Measurements from ENCODE around the gene EID2B.

The EID2B gene

GRCh38 chr19:39533791-39534190, 1.1 kb upstream of the EID2B start:
- no peak for ATAC-seq (ENCODE audit: low read depth)
- H3K36me3 ChIP-seq (ENCODE audit: low read depth), result peaks cover under 1% of the 10 kb centered on the region; the same call in 1 of the 2 replicates
- H3K4me1 ChIP-seq (ENCODE audit: insufficient read depth, poor library complexity, severe bottlenecking), result peaks cover 11% of the 10 kb centered on the region
- no peak overlapping the region for H3K4me3 ChIP-seq (ENCODE audit: severe bottlenecking)
- no peaks in the 10 kb centered on the region for H3K27me3 ChIP-seq (ENCODE audit: insufficient read depth, poor library complexity, severe bottlenecking)
- DNase-seq (ENCODE audit: low spot score), result no peak
- H3K9me3 ChIP-seq (ENCODE audit: severe bottlenecking), result no peaks in the 10 kb centered on the region
- no peak for TF ChIP-seq CTCF (IDR thresholded peaks at IDR 0.05; ENCODE audit: poor library complexity, severe bottlenecking)
- H3K27ac ChIP-seq (ENCODE audit: poor library complexity, severe bottlenecking), result no peak overlapping the region

DNA sequence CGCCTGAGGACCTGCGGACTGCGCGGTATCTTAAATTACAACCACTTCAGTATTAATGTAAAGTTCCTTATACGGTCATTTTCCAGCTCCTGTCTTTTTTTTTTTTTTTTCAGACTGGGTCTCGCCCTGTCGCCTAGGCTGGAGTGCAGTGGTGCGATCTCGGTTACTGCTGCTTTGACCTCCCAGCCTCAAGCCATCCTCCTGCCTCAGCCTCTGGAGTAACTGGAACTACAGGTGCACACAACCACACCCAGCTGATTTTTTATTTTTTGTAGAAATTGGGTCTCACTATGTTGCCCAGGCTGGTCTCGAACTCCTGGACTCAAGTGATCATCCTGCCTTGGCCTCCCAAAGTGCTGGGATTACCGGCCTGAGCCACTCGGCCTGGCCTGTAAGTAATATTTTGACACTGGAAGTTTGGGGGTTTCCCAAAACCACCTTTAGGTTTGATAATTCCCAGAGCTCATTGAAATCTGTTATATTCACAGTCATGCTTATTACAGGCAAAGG, 406 bp upstream of the EID2B start:
- peaks cover 4% of the 10 kb centered on the region for H3K4me1 ChIP-seq (ENCODE audit: insufficient read depth, poor library complexity, severe bottlenecking)
- H3K9me3 ChIP-seq (ENCODE audit: severe bottlenecking), result no peaks in the 10 kb centered on the region
- DNase-seq (ENCODE audit: low spot score), result no peak
- ATAC-seq (ENCODE audit: low read depth), result no peak
- peak; percentile 79 for TF ChIP-seq CTCF (IDR thresholded peaks at IDR 0.05; ENCODE audit: poor library complexity, severe bottlenecking)
- H3K4me3 ChIP-seq (ENCODE audit: severe bottlenecking), result peak overlapping the region; percentile 80
- no peak overlapping the region for H3K27ac ChIP-seq (ENCODE audit: poor library complexity, severe bottlenecking)
- no peaks in the 10 kb centered on the region for H3K27me3 ChIP-seq (ENCODE audit: insufficient read depth, poor library complexity, severe bottlenecking)
- H3K36me3 ChIP-seq (ENCODE audit: low read depth), result no peaks in the 10 kb centered on the region

DNA sequence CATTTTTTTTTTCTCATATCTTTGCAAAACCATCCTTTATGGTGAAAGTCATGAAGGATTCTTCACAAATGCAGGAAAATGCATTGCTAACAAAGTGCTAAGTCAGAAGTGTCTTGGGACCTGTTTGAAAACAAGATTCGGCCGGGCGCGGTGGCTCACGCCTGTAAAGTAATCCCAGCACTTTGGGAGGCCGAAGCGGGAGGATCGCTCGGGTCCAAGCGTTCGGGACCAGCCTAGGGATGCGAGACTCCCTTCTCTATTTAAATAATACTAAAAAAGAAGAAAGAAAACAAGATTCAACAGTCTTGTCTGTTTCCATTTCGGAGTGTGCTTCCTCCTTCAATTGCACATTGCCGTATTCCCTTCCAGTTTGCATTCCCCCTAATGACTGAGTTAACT, 819 bp downstream of the EID2B start:
- no peak for ATAC-seq (ENCODE audit: low read depth)
- no peaks in the 10 kb centered on the region for H3K27me3 ChIP-seq (ENCODE audit: insufficient read depth, poor library complexity, severe bottlenecking)
- H3K36me3 ChIP-seq (ENCODE audit: low read depth), result no peaks in the 10 kb centered on the region
- peak overlapping the region; percentile 22 for H3K27ac ChIP-seq (ENCODE audit: poor library complexity, severe bottlenecking)
- peaks cover 4% of the 10 kb centered on the region for H3K4me1 ChIP-seq (ENCODE audit: insufficient read depth, poor library complexity, severe bottlenecking)
- no peak for TF ChIP-seq CTCF (IDR thresholded peaks at IDR 0.05; ENCODE audit: poor library complexity, severe bottlenecking)
- no peak for DNase-seq (ENCODE audit: low spot score)
- peak overlapping the region; percentile 80 for H3K4me3 ChIP-seq (ENCODE audit: severe bottlenecking)
- no peaks in the 10 kb centered on the region for H3K9me3 ChIP-seq (ENCODE audit: severe bottlenecking)

DNA sequence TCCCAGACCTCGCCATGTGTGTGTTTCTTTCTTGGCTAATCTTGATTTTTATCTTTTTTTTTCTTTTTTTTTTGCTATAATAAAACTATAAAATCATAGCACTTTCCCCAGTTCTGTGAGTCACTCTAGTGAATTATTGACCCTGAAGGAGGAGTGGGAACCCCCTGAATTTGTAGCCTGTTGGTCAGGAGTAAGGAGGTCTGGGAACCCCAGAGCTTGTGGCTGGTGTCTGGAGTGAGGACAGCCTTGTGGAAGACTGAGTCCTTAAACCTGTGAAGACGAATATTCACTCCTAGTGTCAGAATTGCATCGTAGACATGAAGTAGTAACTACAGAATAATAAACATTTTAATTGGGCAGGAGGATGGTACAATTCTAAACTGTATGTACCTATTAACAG, 7.4 kb downstream of the EID2B start:
- Histone ChIP-seq H3K9me3 (ENCODE audit: severe bottlenecking) (no peaks in the 10 kb centered on the region), H3K27ac (ENCODE audit: poor library complexity, severe bottlenecking) (no peak overlapping the region), H3K4me3 (ENCODE audit: severe bottlenecking) (no peak overlapping the region), H3K27me3 (ENCODE audit: insufficient read depth, poor library complexity, severe bottlenecking) (no peaks in the 10 kb centered on the region), H3K36me3 (ENCODE audit: low read depth) (no peaks in the 10 kb centered on the region), H3K4me1 (ENCODE audit: insufficient read depth, poor library complexity, severe bottlenecking) (no peaks in the 10 kb centered on the region)
- no peak for DNase-seq (ENCODE audit: low spot score)
- ATAC-seq (ENCODE audit: low read depth), result no peak
- no peak for TF ChIP-seq CTCF (IDR thresholded peaks at IDR 0.05; ENCODE audit: poor library complexity, severe bottlenecking)

DNA sequence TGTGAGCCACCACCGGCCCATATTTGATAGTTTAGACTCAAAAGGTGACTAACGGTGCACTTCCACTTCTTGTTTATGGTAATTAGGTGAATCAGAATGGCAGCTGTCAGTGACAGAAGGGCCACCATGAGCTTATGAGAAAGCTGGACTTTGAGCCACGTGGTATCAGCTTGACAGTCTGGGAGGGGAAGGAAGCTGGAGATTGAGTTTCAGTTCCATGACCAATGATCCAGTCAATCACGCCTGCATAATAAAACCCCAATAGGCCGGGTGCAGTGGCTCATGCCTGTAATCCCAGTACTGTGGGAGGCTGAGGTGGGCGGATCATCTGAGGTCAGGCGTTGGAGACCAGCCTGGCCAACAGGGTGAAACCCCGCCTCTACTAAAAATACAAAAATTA, 8.2 kb downstream of the EID2B start:
- Histone ChIP-seq H3K36me3 (ENCODE audit: low read depth) (no peaks in the 10 kb centered on the region), H3K4me1 (ENCODE audit: insufficient read depth, poor library complexity, severe bottlenecking) (no peaks in the 10 kb centered on the region), H3K27me3 (ENCODE audit: insufficient read depth, poor library complexity, severe bottlenecking) (no peaks in the 10 kb centered on the region), H3K4me3 (ENCODE audit: severe bottlenecking) (no peak overlapping the region), H3K9me3 (ENCODE audit: severe bottlenecking) (no peaks in the 10 kb centered on the region), H3K27ac (ENCODE audit: poor library complexity, severe bottlenecking) (no peak overlapping the region)
- no peak for TF ChIP-seq CTCF (IDR thresholded peaks at IDR 0.05; ENCODE audit: poor library complexity, severe bottlenecking)
- no peak for DNase-seq (ENCODE audit: low spot score)
- ATAC-seq (ENCODE audit: low read depth), result no peak
